GM12873 (cell line): ENCODE data around the gene RAB11FIP5.

ENCODE experiments used
- CTCF ChIP-seq: IDR thresholded peaks from 2 replicates; pipeline ENCODE4 v1.5.1; 2012; ENCODE audit warnings: low read depth, mild to moderate bottlenecking, moderate library complexity, low read length, control low read depth; ENCODE audit not compliant: insufficient read depth; ENCODE audit errors: missing control alignments

The RAB11FIP5 gene

DNA sequence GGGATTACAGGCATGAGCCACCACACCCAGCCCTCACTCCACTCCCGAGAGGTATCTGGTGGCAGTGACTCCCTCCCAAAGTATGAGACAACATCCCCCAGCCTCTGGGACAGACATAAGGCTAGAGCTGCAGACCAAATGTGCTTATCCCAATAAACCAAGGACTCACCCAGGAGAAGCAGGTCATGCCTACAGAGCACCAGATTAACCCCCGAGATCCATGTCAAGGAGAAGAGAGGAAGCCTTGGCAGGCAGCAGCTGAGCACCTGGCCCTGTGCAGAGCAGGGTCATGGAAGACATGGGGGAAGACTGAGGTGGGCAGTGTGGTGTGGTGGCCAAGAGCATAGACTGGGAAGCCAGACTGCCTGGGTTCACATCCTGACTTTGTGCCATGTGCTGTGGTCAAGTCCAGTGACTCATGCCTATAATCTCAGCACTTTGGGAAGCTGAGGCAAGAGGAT is 7.2 kb downstream of the RAB11FIP5 start:
- TF ChIP-seq CTCF = no peak

- no peak for TF ChIP-seq CTCF
These were observed 7.8 kb downstream of the RAB11FIP5 start for GRCh38 chr2:73104933-73105332.

DNA sequence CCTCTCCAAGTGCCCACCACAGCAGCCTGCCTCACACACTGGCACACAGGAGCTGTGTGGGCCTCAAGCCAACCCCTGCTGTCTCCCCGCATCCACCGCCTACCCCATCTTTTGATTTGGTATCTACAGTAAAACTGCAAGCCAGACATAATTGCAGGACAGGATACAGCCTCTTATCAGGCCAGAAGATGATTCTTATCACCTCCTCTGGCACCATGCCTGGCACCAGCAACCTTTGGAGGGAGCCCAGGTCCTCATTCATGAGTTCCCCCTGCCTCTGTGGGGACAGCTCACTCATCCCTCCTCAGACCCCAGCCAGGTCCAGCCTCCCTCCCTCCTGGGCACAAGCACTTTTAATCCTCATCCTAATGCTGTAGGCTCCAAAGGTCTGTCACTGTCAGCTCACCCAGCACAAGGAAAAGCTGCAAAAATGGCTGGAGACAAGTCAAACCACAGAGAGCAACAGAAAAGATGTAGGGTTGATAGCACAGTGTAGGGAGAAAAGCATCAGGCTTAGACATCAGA is 9.7 kb downstream of the RAB11FIP5 start:
- no peak for TF ChIP-seq CTCF

GRCh38 chr2:73101626-73102256 is 11.0 kb downstream of the RAB11FIP5 start:
- TF ChIP-seq CTCF = no peak

GRCh38 chr2:73100956-73101355 is 11.8 kb downstream of the RAB11FIP5 start:
- no peak for TF ChIP-seq CTCF

DNA sequence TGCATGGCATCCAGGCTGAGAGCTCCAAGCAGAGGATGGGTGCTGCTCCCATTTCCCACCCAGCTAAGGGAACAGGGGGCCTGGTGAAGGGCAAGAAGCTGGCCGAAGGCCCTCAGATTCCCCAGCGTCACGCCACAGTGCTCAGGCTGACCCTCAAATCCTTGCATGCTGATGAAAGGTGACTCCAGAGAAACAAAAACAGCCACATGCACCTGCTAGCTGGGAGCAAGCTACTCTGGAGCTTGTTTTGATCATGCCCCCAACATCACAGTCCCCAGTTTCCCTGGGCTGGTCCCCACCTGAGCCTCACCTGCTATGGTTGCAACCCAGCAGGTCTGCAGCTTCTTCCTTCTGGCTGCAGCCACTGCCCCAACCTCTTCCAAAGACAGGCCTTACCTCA is 13.3 kb downstream of the RAB11FIP5 start:
- TF ChIP-seq CTCF = no peak

DNA sequence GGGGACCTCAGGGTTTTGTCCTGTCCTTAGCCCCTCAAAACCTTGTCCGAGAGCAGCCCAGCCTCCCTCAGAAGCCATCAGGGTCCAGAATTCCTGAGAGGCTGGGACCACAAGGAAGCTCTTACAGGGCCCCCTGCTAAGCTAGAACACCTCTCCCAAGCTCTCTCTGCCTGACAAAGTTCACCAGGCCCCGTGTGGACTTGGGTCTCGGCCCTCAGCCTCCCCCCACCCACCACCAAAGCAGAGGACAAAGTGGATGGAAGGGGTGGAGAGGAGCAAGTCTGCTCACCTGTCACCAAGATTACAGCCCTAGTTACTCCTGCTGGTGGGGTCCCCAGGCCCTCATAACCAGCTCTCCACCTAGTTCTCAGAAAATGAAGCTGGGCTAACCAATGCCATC is 16.8 kb downstream of the RAB11FIP5 start:
- TF ChIP-seq CTCF = no peak
